ENCODE results near the gene TNXB. TPM values are rescaled to one million over a fixed set of nuclear protein-coding genes. Genes with fewer than 3 reads are reported as not detected.

Gene TNXB, protein sequence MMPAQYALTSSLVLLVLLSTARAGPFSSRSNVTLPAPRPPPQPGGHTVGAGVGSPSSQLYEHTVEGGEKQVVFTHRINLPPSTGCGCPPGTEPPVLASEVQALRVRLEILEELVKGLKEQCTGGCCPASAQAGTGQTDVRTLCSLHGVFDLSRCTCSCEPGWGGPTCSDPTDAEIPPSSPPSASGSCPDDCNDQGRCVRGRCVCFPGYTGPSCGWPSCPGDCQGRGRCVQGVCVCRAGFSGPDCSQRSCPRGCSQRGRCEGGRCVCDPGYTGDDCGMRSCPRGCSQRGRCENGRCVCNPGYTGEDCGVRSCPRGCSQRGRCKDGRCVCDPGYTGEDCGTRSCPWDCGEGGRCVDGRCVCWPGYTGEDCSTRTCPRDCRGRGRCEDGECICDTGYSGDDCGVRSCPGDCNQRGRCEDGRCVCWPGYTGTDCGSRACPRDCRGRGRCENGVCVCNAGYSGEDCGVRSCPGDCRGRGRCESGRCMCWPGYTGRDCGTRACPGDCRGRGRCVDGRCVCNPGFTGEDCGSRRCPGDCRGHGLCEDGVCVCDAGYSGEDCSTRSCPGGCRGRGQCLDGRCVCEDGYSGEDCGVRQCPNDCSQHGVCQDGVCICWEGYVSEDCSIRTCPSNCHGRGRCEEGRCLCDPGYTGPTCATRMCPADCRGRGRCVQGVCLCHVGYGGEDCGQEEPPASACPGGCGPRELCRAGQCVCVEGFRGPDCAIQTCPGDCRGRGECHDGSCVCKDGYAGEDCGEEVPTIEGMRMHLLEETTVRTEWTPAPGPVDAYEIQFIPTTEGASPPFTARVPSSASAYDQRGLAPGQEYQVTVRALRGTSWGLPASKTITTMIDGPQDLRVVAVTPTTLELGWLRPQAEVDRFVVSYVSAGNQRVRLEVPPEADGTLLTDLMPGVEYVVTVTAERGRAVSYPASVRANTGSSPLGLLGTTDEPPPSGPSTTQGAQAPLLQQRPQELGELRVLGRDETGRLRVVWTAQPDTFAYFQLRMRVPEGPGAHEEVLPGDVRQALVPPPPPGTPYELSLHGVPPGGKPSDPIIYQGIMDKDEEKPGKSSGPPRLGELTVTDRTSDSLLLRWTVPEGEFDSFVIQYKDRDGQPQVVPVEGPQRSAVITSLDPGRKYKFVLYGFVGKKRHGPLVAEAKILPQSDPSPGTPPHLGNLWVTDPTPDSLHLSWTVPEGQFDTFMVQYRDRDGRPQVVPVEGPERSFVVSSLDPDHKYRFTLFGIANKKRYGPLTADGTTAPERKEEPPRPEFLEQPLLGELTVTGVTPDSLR (N-terminal part only)
- 0.12 and 0.20 TPM in 2 replicates for total RNA-seq (2014; rRNA removed; shearing (Covaris generic))

DNA sequence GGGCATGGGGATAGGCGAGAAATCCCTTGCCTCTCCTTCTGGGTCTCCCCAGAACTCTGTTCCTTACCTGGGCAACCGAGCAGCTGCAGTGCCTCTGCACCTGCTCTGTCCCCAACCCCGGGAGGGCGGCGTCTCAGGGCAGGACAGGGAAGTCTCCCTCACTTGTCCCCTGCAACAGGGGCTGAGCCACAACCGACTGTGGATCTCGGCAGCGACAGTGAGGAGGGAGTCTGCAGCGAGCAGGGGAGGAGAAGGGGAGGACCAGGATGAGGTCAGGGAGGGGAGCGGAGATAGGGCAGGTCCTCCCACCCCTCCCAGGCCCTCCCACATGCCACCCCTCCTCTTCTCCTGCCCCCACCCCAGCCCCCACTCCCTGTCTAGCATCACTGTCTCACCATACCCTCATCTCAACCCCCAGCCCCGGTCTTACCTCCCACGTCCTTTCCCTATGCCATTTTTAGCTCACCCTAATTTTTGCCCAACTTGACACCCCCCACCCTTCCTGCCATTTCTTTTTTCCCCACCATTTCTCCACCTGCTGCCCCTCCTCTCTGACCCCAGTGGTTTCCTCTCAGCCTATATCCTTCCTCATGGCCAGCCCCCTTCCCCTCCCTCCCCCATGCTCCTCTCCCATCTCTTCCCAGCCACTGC, at the start of gene TNXB:
Gene TNXB, minus strand, starts transcription at position 225 of the 651 bp plus-strand sequence. CDS start 11,140 bp downstream, outside the sequence.
- DNase-seq (ENCODE audit: low read depth), result no peak

GRCh38 chr6:32158052-32158451, 48.9 kb upstream of the TNXB start:
- no peak for DNase-seq (ENCODE audit: low read depth)

GRCh38 chr6:32156891-32157290, 47.8 kb upstream of the TNXB start:
- no peak for DNase-seq (ENCODE audit: low read depth)

- DNase-seq (ENCODE audit: low read depth), result peak; percentile 58
These were observed 45.5 kb upstream of the TNXB start for GRCh38 chr6:32154514-32155161.

DNA sequence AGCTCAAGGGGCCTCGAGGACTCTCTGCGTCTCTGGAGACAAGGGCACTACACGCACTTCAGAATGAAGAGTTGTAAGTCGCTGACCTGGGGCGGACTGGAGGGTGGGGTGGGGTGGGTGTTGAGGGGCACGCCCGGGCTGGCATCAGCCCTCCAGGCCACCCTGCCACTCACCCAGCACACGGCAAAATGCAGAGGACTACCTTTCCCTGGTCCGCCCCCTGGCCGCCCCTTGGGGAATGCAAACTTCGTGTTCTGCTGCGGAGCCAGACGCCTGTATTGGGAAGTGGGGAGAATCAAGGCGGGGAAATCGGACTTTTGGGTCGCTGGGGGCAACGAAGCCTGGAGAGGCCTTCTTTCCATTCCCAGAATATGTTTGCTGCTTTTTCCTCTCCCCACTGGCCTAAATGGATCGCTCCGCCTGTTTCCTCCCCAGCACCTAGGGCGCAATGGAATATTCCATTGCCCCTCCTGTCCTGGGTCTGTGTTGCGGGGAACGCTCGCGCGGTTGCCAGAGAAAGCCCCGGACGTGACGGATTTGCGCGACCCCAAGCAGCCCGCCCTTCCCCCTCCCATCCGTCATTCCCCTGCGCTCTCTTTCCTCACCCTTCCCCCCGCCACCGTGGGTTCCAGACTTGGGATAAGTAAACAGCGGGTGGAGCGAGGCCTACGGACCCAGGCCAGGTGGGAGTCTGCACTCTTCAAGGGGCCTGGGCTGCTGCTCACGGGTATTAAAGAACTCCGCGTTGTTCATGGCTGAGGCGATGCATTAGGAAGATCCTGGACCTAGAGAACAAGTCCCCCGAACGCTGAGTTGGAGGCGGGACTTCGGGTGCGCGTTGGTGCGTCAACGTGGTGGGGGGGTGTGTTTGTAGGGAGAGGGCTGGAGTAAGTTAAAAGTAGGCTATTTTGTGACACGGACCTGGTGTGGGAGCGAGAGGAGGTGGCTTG, 44.7 kb upstream of the TNXB start, which contains the start of gene PPT2:
Gene PPT2, plus strand, starts transcription at position 578 of the 950 bp plus-strand sequence. CDS start 454 bp downstream, outside the sequence.
- peak; percentile 93 for DNase-seq (ENCODE audit: low read depth)

DNA sequence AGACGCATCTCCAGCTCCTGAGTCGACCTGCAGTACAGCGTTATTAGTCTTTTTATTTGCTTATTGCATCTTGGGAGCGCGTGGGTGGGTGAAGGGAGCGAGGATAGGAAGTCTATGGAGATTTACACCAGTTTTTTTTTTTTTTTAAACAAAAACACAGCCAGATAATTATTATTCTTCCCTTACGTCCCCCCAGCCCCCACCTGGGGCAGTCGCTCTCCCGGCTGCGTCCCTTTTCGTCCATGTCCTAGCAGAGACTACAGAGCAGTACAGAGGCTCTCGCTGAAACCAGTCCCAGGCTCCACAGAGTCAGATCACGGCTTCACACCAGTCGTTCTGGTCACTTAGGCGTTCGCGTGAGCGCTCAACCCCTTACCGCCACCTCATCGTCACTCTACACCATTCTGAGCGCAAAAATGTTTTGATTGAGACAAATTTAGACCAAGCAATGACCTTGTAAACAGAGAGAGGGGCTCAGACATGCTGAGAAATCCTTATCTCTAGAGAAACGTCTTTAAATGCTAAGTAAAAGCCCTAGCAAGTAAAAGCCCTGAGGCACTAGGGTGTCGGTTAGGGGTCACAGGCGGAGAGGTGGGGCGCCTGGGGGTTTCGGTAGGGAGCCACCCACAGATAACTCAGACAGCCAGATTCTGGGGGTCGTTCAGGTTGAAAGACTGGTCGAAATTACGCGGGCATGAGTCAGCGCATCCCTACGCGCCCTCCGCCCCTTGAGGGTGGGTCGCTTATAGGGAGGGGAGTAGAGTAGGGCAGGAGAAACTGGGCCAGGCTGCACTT, 43.8 kb upstream of the TNXB start:
- peak; percentile 57 for DNase-seq (ENCODE audit: low read depth)

DNA sequence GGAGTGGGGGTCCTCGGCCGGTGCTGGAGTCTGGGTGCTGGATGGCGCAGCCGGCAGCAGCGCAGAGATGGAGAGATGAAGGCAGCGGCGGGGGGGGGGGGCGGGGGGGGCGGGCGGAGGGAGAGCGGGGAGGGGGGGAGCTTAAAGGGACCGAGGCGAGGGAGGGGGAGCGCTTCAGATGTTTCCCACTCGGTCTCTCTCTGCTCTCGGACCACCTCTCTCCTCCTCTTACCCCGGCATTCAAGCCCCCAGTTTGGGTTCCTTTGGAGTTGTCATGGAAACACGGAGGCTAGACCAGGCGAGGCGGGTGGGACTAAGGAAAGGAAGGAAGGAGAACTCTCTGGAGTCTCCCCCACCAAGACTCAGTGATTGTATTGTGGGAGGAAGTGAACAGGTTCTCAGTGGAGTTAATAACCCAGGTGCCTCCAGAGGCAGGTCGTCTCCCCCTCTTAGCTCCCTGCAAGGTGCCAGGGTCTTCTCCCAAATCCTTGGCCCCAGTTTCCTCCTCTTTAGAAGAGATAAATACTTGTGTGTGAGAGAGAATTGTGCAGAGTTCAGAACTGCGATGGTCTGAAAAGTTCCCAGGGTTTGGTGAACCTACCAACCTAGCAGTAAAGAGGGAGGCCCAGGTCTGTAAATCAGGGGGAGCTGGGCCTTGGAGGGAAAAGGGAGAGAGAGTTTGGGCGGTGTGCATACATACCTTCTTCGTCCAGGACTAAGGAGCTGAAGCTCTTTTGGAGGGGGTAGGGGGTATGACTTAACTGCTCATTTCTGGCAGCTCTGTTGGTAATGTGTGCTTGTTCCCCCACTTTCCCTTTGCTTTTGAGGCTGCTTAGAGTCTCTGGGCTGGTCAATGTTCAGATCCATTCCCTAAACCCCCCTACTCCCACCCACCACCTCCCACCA, 43.0 kb upstream of the TNXB start, which contains the start of gene PRRT1:
Gene PRRT1, minus strand, starts transcription at position 77 of the 906 bp plus-strand sequence. CDS start 112 bp downstream, outside the sequence.
- DNase-seq (ENCODE audit: low read depth), result no peak

DNA sequence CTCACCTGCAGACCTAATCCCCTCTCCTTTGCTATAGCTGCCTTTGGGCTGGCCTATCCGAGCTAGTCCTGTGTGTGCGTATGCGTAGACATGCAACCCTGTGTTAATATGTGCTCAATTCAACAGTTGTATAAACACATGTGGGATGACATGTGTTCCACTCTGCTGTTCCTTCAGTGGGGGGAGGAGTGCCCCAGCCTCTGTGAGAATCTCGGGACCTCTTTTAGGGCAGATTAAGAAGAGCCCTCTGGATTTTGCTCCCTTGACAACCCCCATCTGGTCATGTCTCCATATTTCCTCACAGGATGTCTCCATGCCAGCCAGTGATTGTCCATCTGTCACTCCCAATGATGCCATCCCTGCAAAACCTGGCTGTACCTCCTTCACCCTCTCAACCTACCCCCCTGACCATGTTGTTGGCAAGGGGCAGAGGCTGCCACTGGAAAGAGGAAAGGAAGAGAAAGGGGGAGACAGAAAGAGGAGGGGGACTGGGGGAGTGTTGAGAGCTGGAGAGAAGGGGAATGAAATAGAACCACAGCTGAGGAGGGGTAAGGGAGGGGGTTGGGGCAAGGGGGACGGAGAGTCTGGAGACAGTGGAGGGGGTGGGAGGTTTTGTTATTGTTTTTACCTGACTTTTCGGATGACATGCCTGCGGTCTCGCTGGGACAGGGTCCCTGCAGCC, 42.2 kb upstream of the TNXB start:
- DNase-seq (ENCODE audit: low read depth), result no peak

DNA sequence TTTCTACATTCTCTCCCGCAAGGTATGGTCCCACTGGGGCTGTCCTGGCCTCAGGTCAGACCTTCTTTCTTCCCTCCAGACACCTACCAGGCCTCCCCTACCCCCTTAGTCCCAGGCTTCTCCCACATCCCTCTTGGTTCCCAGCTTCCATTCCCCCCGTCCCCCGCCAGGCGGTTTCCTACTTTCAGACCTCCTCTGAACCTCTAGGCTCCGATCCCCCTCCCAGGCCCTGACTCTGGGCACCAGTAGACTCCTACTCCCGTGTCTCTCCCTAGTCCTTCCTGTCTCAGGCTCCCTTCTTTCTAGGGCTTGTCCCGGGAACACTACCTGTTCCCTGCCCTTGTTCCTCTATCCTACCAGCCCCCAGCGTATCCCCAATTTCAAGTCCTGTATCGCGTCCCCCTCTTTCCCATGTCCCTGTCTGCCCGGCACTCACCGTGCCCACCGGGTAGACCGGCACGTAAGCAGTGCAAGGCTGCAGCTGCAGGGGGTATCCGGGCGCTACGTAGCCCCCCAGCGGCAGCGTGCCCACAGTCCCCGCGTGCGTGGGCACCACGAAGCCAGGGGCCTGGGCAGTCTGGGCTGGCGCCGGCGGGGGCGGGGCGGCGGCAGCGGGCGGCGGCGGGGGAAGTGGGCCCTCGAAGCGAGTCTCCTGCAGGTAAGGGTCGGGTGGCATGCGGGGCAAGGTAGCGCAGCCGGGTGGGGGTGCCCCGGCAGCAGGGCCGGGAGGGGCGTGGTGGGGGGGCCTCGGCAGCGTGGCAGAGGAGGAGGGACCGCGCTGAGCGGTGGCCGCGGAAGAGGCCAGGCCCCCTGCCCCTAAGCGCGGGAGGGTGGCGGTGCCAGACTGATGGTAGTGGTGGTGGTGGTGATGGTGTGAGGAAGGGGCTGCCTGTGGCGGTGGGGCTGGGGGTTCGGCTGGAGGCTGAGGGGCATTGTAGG, 41.1 kb upstream of the TNXB start:
- no peak for DNase-seq (ENCODE audit: low read depth)

- DNase-seq (ENCODE audit: low read depth), result no peak
These were observed 40.1 kb upstream of the TNXB start for GRCh38 chr6:32149092-32149755.

DNA sequence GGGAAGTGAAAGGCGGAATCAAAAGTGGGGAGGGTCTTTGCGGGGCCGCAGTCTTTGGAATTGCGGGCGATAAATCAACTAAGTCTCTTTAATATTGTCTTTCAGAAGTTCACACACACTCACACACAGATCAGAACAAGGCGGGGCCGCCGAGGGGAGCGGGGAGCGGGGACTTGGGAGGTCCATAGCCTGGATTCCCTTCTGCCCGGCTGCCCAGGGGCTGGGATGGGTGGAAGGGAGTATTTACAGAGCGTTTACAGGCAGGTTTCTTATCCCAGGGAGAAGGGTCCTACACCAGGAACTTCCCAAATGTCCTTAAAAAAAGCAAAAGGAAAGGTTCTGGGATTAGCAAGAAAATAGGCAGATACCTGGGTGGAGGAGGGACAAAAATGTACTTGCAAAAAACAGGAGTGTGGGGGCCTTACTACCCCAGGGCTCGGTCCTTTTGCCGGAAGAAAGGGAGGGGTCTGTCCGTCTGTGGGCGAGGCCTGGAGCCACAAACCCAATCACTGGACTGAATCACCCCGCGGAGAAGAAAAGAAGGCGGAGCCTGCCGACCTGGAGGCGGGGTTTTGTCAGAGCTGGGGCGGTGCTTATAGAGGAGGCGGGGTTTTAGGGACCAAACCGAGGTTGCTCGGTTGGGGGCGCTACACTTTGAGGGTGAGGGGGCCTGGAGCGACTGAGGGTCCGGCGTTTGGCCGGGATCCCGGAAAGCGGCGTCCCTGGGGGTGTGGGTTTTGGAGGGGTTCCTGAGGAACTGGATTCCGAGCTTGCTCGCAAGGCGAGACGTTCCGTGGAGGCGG, 39.4 kb upstream of the TNXB start:
- DNase-seq (ENCODE audit: low read depth), result peak; percentile 79

GRCh38 chr6:32147401-32148132, 38.4 kb upstream of the TNXB start:
- DNase-seq (ENCODE audit: low read depth), result no peak

DNA sequence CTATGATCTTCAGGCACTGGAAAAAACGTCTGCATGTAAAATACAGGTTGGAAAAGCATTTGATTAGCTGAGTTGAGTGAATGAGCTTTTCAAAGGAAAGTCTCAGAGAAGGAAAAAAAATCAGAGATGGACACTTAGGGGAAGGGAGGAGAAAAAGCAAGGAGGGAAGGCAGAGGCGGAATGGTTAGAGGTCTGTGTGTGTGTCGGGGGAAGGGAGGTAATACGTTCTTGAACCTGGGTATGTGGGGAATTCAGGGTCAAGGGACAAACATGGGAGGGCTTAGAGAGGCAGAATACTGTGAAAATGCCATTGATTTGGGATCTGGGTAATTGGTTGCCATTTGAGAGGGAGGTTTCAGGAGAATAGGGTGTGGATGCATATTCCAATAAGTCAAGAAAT, 37.5 kb upstream of the TNXB start:
- DNase-seq (ENCODE audit: low read depth), result no peak

- DNase-seq (ENCODE audit: low read depth), result no peak
These were observed 37.1 kb upstream of the TNXB start for GRCh38 chr6:32146287-32146686.

Measured in RPMI7951 (cell line).